ENCODE measurements around the gene THRSP. TPM values are rescaled to one million over a fixed set of nuclear protein-coding genes. Genes with fewer than 3 reads are reported as not detected.

Gene THRSP
- total RNA-seq, 1 donor from 2014 or later: not detected

GRCh38 chr11:78030429-78031325, 33.0 kb upstream of the THRSP start:
- Mint-ChIP-seq H3K4me1 (ENCODE audit: low read depth) (peaks cover 14% of the 10 kb centered on the region), H3K9me3 (ENCODE audit: low read depth) (no peaks in the 10 kb centered on the region), H3K27me3 (ENCODE audit: low read depth) (no peaks in the 10 kb centered on the region), H3K36me3 (ENCODE audit: low read depth) (no peaks in the 10 kb centered on the region), H3K4me3 (ENCODE audit: unreplicated experiment) (no peak overlapping the region), H3K27ac (ENCODE audit: unreplicated experiment) (peak overlapping the region; percentile 90)
- no peak for TF ChIP-seq CTCF (IDR thresholded peaks at IDR 0.05)
- DNase-seq (ENCODE audit: low spot score): no peak

- Mint-ChIP-seq H3K4me3 (ENCODE audit: unreplicated experiment) (no peak overlapping the region), H3K4me1 (ENCODE audit: low read depth) (peaks cover 19% of the 10 kb centered on the region), H3K27ac (ENCODE audit: unreplicated experiment) (no peak overlapping the region), H3K36me3 (ENCODE audit: low read depth) (no peaks in the 10 kb centered on the region), H3K9me3 (ENCODE audit: low read depth) (no peaks in the 10 kb centered on the region), H3K27me3 (ENCODE audit: low read depth) (no peaks in the 10 kb centered on the region)
- TF ChIP-seq CTCF (IDR thresholded peaks at IDR 0.05): no peak
- no peak for DNase-seq (ENCODE audit: low spot score)
Measured at GRCh38 chr11:78031629-78032028, 32.0 kb upstream of the THRSP start.

GRCh38 chr11:78032090-78032489, 31.6 kb upstream of the THRSP start:
- H3K4me1 Mint-ChIP-seq (ENCODE audit: low read depth): peaks cover 23% of the 10 kb centered on the region
- H3K27ac Mint-ChIP-seq (ENCODE audit: unreplicated experiment): no peak overlapping the region
- H3K27me3 Mint-ChIP-seq (ENCODE audit: low read depth): no peaks in the 10 kb centered on the region
- no peak for TF ChIP-seq CTCF (IDR thresholded peaks at IDR 0.05)
- no peaks in the 10 kb centered on the region for H3K9me3 Mint-ChIP-seq (ENCODE audit: low read depth)
- no peak for DNase-seq (ENCODE audit: low spot score)
- no peaks in the 10 kb centered on the region for H3K36me3 Mint-ChIP-seq (ENCODE audit: low read depth)
- H3K4me3 Mint-ChIP-seq (ENCODE audit: unreplicated experiment): no peak overlapping the region

GRCh38 chr11:78033040-78033439, 30.6 kb upstream of the THRSP start:
- no peaks in the 10 kb centered on the region for H3K9me3 Mint-ChIP-seq (ENCODE audit: low read depth)

GRCh38 chr11:78034623-78035022, 29.0 kb upstream of the THRSP start:
- H3K4me1 Mint-ChIP-seq (ENCODE audit: low read depth): peaks cover 46% of the 10 kb centered on the region
- no peaks in the 10 kb centered on the region for H3K9me3 Mint-ChIP-seq (ENCODE audit: low read depth)
- H3K27ac Mint-ChIP-seq (ENCODE audit: unreplicated experiment): no peak overlapping the region
- DNase-seq (ENCODE audit: low spot score): no peak
- H3K36me3 Mint-ChIP-seq (ENCODE audit: low read depth): no peaks in the 10 kb centered on the region
- no peak for TF ChIP-seq CTCF (IDR thresholded peaks at IDR 0.05)
- H3K27me3 Mint-ChIP-seq (ENCODE audit: low read depth): no peaks in the 10 kb centered on the region
- no peak overlapping the region for H3K4me3 Mint-ChIP-seq (ENCODE audit: unreplicated experiment)

More at GRCh38 chr11:78033040-78033439, 30.6 kb upstream of the THRSP start:
- no peak for DNase-seq (ENCODE audit: low spot score)
- H3K36me3 Mint-ChIP-seq (ENCODE audit: low read depth): no peaks in the 10 kb centered on the region
- H3K4me1 Mint-ChIP-seq (ENCODE audit: low read depth): peaks cover 31% of the 10 kb centered on the region
- H3K4me3 Mint-ChIP-seq (ENCODE audit: unreplicated experiment): no peak overlapping the region
- no peak for TF ChIP-seq CTCF (IDR thresholded peaks at IDR 0.05)
- no peaks in the 10 kb centered on the region for H3K27me3 Mint-ChIP-seq (ENCODE audit: low read depth)
- no peak overlapping the region for H3K27ac Mint-ChIP-seq (ENCODE audit: unreplicated experiment)
